ENCODE measurements around the gene NSG2.

NSG2 gene

DNA sequence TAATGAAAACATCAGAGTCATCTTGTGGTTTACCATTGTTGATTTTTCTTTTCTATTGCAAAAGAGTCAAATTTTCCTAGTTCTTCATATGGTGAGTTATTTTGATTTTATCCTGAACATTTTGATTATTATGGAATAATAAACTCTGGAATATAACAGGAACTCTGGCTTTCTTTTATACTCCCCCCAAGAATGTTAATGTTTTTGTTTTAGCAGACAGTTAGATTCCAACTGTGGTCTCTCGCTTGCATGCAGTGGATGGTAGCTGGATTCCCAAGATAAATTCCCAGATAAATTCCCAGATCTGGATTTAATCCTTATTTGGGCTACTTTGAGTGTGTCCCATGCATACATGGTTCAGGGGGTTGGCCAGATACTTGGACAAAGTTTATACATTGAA, 109.8 kb downstream of the NSG2 start:
- CTCF ChIA-PET = interaction anchor here (1.3 kb wide), 1 partner anchor 156 kb away, joined by 3 read pairs; no protein-coding TSS in a partner anchor
- H3K4me3 ChIP-seq (ENCODE audit: low read depth, low read length) = no peak overlapping the region
- TF ChIP-seq, protein P1, sequence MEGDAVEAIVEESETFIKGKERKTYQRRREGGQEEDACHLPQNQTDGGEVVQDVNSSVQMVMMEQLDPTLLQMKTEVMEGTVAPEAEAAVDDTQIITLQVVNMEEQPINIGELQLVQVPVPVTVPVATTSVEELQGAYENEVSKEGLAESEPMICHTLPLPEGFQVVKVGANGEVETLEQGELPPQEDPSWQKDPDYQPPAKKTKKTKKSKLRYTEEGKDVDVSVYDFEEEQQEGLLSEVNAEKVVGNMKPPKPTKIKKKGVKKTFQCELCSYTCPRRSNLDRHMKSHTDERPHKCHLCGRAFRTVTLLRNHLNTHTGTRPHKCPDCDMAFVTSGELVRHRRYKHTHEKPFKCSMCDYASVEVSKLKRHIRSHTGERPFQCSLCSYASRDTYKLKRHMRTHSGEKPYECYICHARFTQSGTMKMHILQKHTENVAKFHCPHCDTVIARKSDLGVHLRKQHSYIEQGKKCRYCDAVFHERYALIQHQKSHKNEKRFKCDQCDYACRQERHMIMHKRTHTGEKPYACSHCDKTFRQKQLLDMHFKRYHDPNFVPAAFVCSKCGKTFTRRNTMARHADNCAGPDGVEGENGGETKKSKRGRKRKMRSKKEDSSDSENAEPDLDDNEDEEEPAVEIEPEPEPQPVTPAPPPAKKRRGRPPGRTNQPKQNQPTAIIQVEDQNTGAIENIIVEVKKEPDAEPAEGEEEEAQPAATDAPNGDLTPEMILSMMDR (IDR thresholded peaks at IDR 0.05; ENCODE audit: insufficient read depth, low read length, missing control alignments) = no peak
- no peak for DNase-seq (ENCODE audit: low read depth, low spot score)
- POLR2A ChIA-PET = no interaction called here

DNA sequence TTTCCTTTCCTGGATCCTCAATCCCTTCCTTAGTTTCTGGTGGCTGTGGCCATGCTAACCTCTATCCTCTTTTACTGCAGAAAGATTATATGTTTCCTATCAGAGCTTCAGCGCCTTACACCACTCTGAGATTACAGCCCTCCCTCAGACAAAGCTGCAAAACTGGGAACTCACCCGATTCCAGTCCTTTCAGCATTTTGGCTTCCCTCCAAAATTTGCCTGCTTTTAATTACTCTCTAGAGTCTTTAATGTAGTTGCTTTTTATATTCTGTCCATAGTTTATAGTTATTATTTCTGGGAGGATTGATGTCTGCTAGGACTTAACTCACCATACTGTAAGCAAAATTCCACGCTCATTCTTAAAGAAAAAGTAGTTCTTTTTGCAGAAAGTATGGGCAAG, 110.2 kb downstream of the NSG2 start:
- TF ChIP-seq, protein P1 (IDR thresholded peaks at IDR 0.05; ENCODE audit: insufficient read depth, low read length, missing control alignments) = no peak
- no peak overlapping the region for H3K4me3 ChIP-seq (ENCODE audit: low read depth, low read length)
- ChIA-PET POLR2A (no interaction called here), CTCF (interaction anchor here (1.0 kb wide), 1 partner anchor 156 kb away, joined by 3 read pairs; no protein-coding TSS in a partner anchor)
- DNase-seq (ENCODE audit: low read depth, low spot score) = no peak

DNA sequence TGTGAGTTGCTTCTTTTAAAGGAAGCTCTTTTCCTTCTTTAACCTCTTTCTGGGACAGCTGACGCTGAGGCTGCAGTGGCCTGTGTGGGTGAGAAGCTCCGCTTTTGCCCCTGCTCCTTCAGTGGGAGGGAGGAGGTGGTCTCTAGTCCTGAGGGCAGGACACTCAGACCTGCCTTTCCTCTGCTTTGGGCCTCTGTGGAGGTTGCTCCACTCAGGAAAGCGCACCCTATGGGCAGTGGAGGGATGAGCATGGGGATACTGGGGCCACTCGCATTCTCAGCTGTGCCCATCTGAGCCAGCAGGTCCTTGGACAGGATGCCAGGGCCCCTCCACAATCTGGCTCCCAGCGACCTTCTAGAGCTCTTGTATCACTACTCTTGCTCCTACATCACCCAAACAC, 111.5 kb downstream of the NSG2 start:
- CTCF ChIA-PET = interaction anchor here (1.7 kb wide), 1 partner anchor 160 kb away, joined by 7 read pairs; no protein-coding TSS in a partner anchor
- DNase-seq (ENCODE audit: low read depth, low spot score) = no peak
- TF ChIP-seq, protein P1 (IDR thresholded peaks at IDR 0.05; ENCODE audit: insufficient read depth, low read length, missing control alignments) = no peak
- no peak overlapping the region for H3K4me3 ChIP-seq (ENCODE audit: low read depth, low read length)
- POLR2A ChIA-PET = no interaction called here

All from AG04449 (cell line).